A549 (cell line): ENCODE results near the gene IGSF3.

Experiments
- CHD4 ChIP-seq: fragments of 200-600 bp; sonication (generic); IDR thresholded peaks from 2 replicates; pipeline ENCODE4 v1.6.1; 2016; ENCODE audit warnings: antibody characterized with exemption, mild to moderate bottlenecking, borderline replicate concordance
- CTCF ChIP-seq: fragments of >200 bp; sonication (Bioruptor Twin); formaldehyde crosslinking; IDR thresholded peaks from 3 replicates; pipeline ENCODE4 v1.5.1; 2016
- ESRRA ChIP-seq: fragments of 150-350 bp; IDR thresholded peaks from 2 replicates; pipeline ENCODE4 v1.6.1; 2014; ENCODE audit warnings: mild to moderate bottlenecking, low read length, borderline replicate concordance
- HDAC2 ChIP-seq: fragments of 200-600 bp; sonication (generic); IDR thresholded peaks from 2 replicates; pipeline ENCODE4 v1.6.1; 2016
- MAX ChIP-seq: IDR thresholded peaks from 2 replicates; pipeline ENCODE4 v1.6.1; 2012
- MYC ChIP-seq: IDR thresholded peaks from 2 replicates; pipeline ENCODE4 v1.6.1; 2012; ENCODE audit warnings: mild to moderate bottlenecking, inconsistent platforms, low read length, improper control_type of control experiment, borderline replicate concordance
- POLR2A ChIP-seq: IDR thresholded peaks from 2 replicates; pipeline ENCODE4 v1.6.1; 2012; ENCODE audit warnings: mild to moderate bottlenecking, low read length
- RAD21 ChIP-seq, 2 experiments: fragments of >200 bp in 1 of 2; sonication (Bioruptor Twin) in 1 of 2; formaldehyde crosslinking in 1 of 2; IDR thresholded peaks in 1 of 2; conservative IDR thresholded peaks in 1 of 2; 2 replicates in 1 of 2; 3 replicates in 1 of 2; pipeline ENCODE4 v1.6.1; 2012 to 2018; ENCODE audit warnings: inconsistent platforms in 1 of 2
- REST ChIP-seq: fragments of 200-600 bp; sonication (generic); IDR thresholded peaks from 2 replicates; pipeline ENCODE4 v1.6.1; 2016; ENCODE audit warnings: antibody characterized with exemption, mild to moderate bottlenecking, moderate library complexity
- RFX5 ChIP-seq: fragments of 450-650 bp; IDR thresholded peaks from 2 replicates; pipeline ENCODE4 v1.7.1; 2014; ENCODE audit warnings: antibody characterized with exemption, mild to moderate bottlenecking, moderate library complexity
- USF2 ChIP-seq: fragments of 450-650 bp; IDR thresholded peaks from 2 replicates; pipeline ENCODE4 v1.6.1; 2014; ENCODE audit warnings: antibody characterized with exemption

- no peak for TF ChIP-seq USF2
- TF ChIP-seq RFX5, result no peak
- TF ChIP-seq POLR2A, result no peak
- no peak for TF ChIP-seq CTCF
- TF ChIP-seq HDAC2, result no peak
- TF ChIP-seq ESRRA, result no peak
- no peak for TF ChIP-seq MYC
- TF ChIP-seq RAD21 (conservative IDR thresholded peaks at IDR 0.05 in 1 of 2, IDR thresholded peaks at IDR 0.05 in 1 of 2), result no peak
- TF ChIP-seq REST, result no peak
- no peak for TF ChIP-seq MAX
- no peak for TF ChIP-seq CHD4
Measured at GRCh38 chr1:116704278-116704677, 36.7 kb upstream of the IGSF3 start.
